ENCODE data around the gene ING4. TPM values are rescaled to one million over a fixed set of nuclear protein-coding genes. Genes with fewer than 3 reads are reported as not detected.
A peak's percentile ranks its signal among the peaks of the same experiment; 100 is the strongest.

The ING4 gene
- total RNA-seq, 1 experiment from 2014 or later = 15.2 TPM

- Mint-ChIP-seq H3K36me3 (ENCODE audit: insufficient read depth, unreplicated experiment) (no peaks in the 10 kb centered on the region), H3K27me3 (ENCODE audit: insufficient read depth, unreplicated experiment) (peaks cover 67% of the 10 kb centered on the region), H3K4me1 (ENCODE audit: insufficient read depth, unreplicated experiment) (peaks cover 8% of the 10 kb centered on the region), H3K4me3 (ENCODE audit: unreplicated experiment) (no peak overlapping the region), H3K9me3 (ENCODE audit: unreplicated experiment) (no peaks in the 10 kb centered on the region), H3K27ac (ENCODE audit: low read depth, unreplicated experiment) (no peak overlapping the region)
- POLR2A ChIA-PET = interaction anchor here (1.3 kb wide), 1 partner anchor 25 kb away, joined by 5 read pairs; the partner anchor contains the start of gene COPS7A
- no TSS peak for BruUV-seq (replicated peaks)
- DNase-seq (ENCODE audit: unreplicated experiment) = no peak
- intact Hi-C loops (cut with micrococcal nuclease) = loop anchor here (1.0 to 5.0 kb wide), 2 partner anchors 81 to 136 kb away; no protein-coding TSS in a partner anchor
- CTCF ChIA-PET = interaction anchor here (0.6 to 1.1 kb wide), 7 partner anchors 9 to 225 kb away, joined by 3 to 5 read pairs (median 3); partner anchors contain the start of gene ZNF384
- no peak for TF ChIP-seq CTCF (IDR thresholded peaks at IDR 0.05; ENCODE audit: unreplicated experiment)
These were observed 35.6 kb upstream of the ING4 start for GRCh38 chr12:6698352-6699046.

- ChIA-PET POLR2A (interaction anchor here (1.3 kb wide), 1 partner anchor 26 kb away, joined by 5 read pairs; the partner anchor contains the start of gene COPS7A), CTCF (interaction anchor here (0.6 to 0.7 kb wide), 5 partner anchors 16 to 224 kb away, joined by 3 read pairs; no protein-coding TSS in a partner anchor)
- H3K9me3 Mint-ChIP-seq (ENCODE audit: unreplicated experiment) = no peaks in the 10 kb centered on the region
- no peak overlapping the region for H3K4me3 Mint-ChIP-seq (ENCODE audit: unreplicated experiment)
- H3K4me1 Mint-ChIP-seq (ENCODE audit: insufficient read depth, unreplicated experiment) = peaks cover 8% of the 10 kb centered on the region
- H3K27ac Mint-ChIP-seq (ENCODE audit: low read depth, unreplicated experiment) = no peak overlapping the region
- BruUV-seq (replicated peaks) = no TSS peak
- TF ChIP-seq CTCF (IDR thresholded peaks at IDR 0.05; ENCODE audit: unreplicated experiment) = peak; percentile 66
- H3K36me3 Mint-ChIP-seq (ENCODE audit: insufficient read depth, unreplicated experiment) = no peaks in the 10 kb centered on the region
- intact Hi-C loops (cut with micrococcal nuclease) = loop anchor here (1.0 to 5.0 kb wide), 3 partner anchors 80 to 275 kb away; no protein-coding TSS in a partner anchor
- peaks cover 60% of the 10 kb centered on the region for H3K27me3 Mint-ChIP-seq (ENCODE audit: insufficient read depth, unreplicated experiment)
- DNase-seq (ENCODE audit: unreplicated experiment) = peak; percentile 73
These were observed 34.8 kb upstream of the ING4 start for GRCh38 chr12:6697584-6698351.

- CTCF ChIA-PET = interaction anchor here (0.6 to 1.3 kb wide), 4 partner anchors 12 to 124 kb away, joined by 3 to 4 read pairs (median 3); no protein-coding TSS in a partner anchor
These were observed 34.0 kb upstream of the ING4 start for GRCh38 chr12:6696690-6697583.

More at GRCh38 chr12:6696690-6697583, 34.0 kb upstream of the ING4 start:
- H3K36me3 Mint-ChIP-seq (ENCODE audit: insufficient read depth, unreplicated experiment) = no peaks in the 10 kb centered on the region
- intact Hi-C loops (cut with micrococcal nuclease) = loop anchor here (2.0 to 5.0 kb wide), 2 partner anchors 135 to 274 kb away; no protein-coding TSS in a partner anchor
- no peak for TF ChIP-seq CTCF (IDR thresholded peaks at IDR 0.05; ENCODE audit: unreplicated experiment)
- no peak overlapping the region for H3K4me3 Mint-ChIP-seq (ENCODE audit: unreplicated experiment)
- H3K9me3 Mint-ChIP-seq (ENCODE audit: unreplicated experiment) = no peaks in the 10 kb centered on the region
- H3K27ac Mint-ChIP-seq (ENCODE audit: low read depth, unreplicated experiment) = no peak overlapping the region
- BruUV-seq (replicated peaks) = no TSS peak
- H3K27me3 Mint-ChIP-seq (ENCODE audit: insufficient read depth, unreplicated experiment) = peaks cover 52% of the 10 kb centered on the region
- POLR2A ChIA-PET = interaction anchor here (0.7 to 1.3 kb wide), 3 partner anchors 27 to 605 kb away, joined by 3 to 9 read pairs (median 3); partner anchors contain the start of gene COPS7A
- DNase-seq (ENCODE audit: unreplicated experiment) = no peak
- H3K4me1 Mint-ChIP-seq (ENCODE audit: insufficient read depth, unreplicated experiment) = peaks cover 8% of the 10 kb centered on the region
